H1 (cell line): ENCODE data around the gene CTDNEP1. TPM values are rescaled to one million over a fixed set of nuclear protein-coding genes. Genes with fewer than 3 reads are reported as not detected.
A peak's percentile ranks its signal among the peaks of the same experiment; 100 is the strongest.

Experiments used
- CBX8 ChIP-seq: fragments of 300-800, 300-1000 bp; sonication (generic); IDR thresholded peaks from 2 replicates; pipeline ENCODE4 v1.7.1; 2016; ENCODE audit warnings: low read depth, low read length, borderline replicate concordance
- FOSL1 ChIP-seq: IDR thresholded peaks from 2 replicates; pipeline ENCODE4 v1.6.1; 2011; ENCODE audit warnings: mild to moderate bottlenecking, low read depth, low read length, moderate library complexity; ENCODE audit not compliant: insufficient read depth
- POLR2A ChIP-seq, 2 experiments: IDR thresholded peaks; 1 replicate in 1 of 2; 2 replicates in 1 of 2; pipeline ENCODE4 v1.6.1; 2011; ENCODE audit warnings: low read depth in 2 of 2, low read length in 2 of 2, mild to moderate bottlenecking in 2 of 2; ENCODE audit errors: control extremely low read depth in 1 of 2
- POLR2AphosphoS5 ChIP-seq: IDR thresholded peaks from 2 replicates; pipeline ENCODE4 v1.6.1; 2011; ENCODE audit warnings: low read depth, low read length
- TAF7 ChIP-seq: optimal IDR thresholded peaks from 2 replicates; pipeline ENCODE3; 2011; ENCODE audit warnings: low read depth, mild to moderate bottlenecking, inconsistent platforms, low read length, moderate library complexity, borderline replicate concordance
- polyA plus RNA-seq, 7 experiments: library from polyadenylated mRNA; depleted of rRNA in 3 of 7; stranded (reverse) in 5 of 7; unstranded in 2 of 7; fragments of >200 nt in 5 of 7; fragments of 200-250 nt in 2 of 7; gene quantifications; 1 replicate in 5 of 7; 2 replicates in 1 of 7; 4 replicates in 1 of 7; pipeline versions ENCODE4 v1.2.1 to v1.2.3, GENCODE V29; 2011 to 2013; ENCODE audit warnings: missing spikeins in 2 of 7, mixed read lengths in 2 of 7
- total RNA-seq: library from RNA; stranded (reverse); fragmentation: NEBNext Ultra II Directional; extraction: Animal tissue kit (Norgen Biotek cat#: 25700); gene quantifications from 2 replicates; pipeline ENCODE4 v1.2.1, GENCODE V29; 2021
- TF ChIP-seq, protein P1 (sequence below): IDR thresholded peaks from 2 replicates; pipeline ENCODE4 v1.6.1; 2012; ENCODE audit warnings: inconsistent platforms

CTDNEP1 gene
- total and polyA plus RNA-seq, 2 of the 8 experiments (the other 6 are each of a cell fraction or from before 2014, with no cell fraction given) = 114 to 123 TPM

DNA sequence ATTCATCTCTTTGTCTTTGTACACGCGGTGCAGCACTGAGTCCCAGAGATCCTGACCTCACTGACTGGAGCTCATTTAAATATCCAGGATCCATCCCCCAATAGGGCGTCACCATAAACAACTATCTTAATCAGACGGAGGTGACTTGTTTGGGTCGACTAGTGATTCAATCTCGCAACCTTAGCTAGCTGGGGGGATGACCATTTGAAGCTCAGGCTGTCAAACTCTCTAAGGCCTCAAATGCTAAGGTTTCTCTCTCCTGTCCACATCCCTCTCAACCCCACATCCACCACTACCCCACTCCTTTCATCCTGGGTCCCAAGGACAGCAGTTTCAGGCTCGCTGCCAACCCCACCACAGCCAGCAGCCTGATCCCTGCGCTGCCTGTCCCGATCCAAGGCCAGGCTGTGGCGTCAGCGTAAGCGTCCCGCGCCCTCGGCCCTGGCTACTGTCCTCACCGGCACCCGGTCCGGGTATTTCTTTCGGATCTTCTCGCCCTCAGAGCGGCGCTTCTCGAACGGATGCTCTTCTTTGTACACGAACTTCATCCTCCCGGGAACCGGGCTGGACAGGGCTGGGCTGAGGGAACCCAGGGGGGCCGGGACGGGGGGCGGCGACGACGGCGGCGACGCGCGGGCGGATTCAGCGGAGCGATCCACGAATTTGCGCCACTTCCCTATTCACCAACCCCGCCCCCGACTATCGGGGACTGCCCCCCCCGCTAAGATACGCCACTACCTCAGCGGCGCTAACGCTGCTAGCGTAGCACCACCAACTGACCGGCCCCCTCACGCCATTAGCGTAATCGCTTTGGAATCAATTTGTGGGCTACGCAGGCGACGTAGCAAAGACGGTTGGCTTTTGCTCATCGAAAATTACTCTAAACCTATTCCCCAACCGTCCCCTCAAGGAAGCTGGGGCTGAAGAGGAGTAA, 9.5 kb downstream of the CTDNEP1 start, which contains the start of gene GABARAP (continued):
- TF ChIP-seq POLR2AphosphoS5 = peak; percentile 11
- peak in 1 of 2 experiments; percentile 70; a peak in 1 of 3 replicates for TF ChIP-seq POLR2A (IDR thresholded peaks at IDR 0.05; ENCODE audit: control extremely low read depth in 1 of 2, low read depth in 2 of 2, low read length in 2 of 2)
- no peak for TF ChIP-seq CBX8
- peak; percentile 13 for TF ChIP-seq TAF7
- peak; percentile 95 for TF ChIP-seq FOSL1
- TF ChIP-seq, protein P1, sequence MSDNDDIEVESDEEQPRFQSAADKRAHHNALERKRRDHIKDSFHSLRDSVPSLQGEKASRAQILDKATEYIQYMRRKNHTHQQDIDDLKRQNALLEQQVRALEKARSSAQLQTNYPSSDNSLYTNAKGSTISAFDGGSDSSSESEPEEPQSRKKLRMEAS = peak; percentile 49
